SK-N-MC (cell line): ENCODE results near the gene GCA.

Source experiments
- EZH2 ChIP-seq: fragments of 200-600 bp; sonication (generic); IDR thresholded peaks from one replicate; pipeline ENCODE4 v1.6.1; 2017; ENCODE audit warnings: antibody characterized with exemption
- FOXP2 ChIP-seq: optimal IDR thresholded peaks from 2 replicates; pipeline ENCODE3; 2011; ENCODE audit warnings: mild to moderate bottlenecking, moderate library complexity; ENCODE audit not compliant: insufficient read depth; ENCODE audit errors: extremely low read length, control extremely low read depth
- POLR2AphosphoS5 ChIP-seq: IDR thresholded peaks from 2 replicates; pipeline ENCODE4 v1.6.1; 2012; ENCODE audit warnings: mild to moderate bottlenecking, low read depth, low read length, borderline replicate concordance

DNA sequence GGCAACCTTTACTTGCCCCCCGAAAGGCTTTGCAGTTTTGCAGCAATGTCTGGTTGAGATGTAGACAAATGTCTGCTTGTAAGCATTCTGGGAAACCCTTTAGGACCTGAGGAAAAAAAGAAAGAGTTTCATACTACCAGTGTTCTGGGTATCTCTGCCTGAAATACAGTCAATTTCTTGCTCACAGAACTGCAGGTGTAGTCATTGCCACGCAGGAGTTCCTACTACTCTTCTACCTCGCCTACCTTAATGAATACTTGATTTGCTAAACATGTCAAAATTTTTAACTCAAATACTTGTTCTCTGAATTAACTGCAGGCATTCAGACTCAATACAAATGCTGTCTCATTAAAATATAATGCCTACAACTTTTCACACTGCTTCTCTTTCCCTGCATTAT, 56.4 kb downstream of the GCA start:
- TF ChIP-seq EZH2 = no peak
- TF ChIP-seq POLR2AphosphoS5 = no peak
- no peak for TF ChIP-seq FOXP2
